Activated CD4-positive, alpha-beta T cell treated with anti-CD3 and anti-CD28 coated beads, Interleukin-2, amount 50 U/mL, for 16 hours (primary cell): ENCODE data around the gene LBHD2.

Source experiments
- DNase-seq: peaks from one replicate; pipeline ENCODE4 v3.0.0-alpha.2; 2020

Gene LBHD2

DNA sequence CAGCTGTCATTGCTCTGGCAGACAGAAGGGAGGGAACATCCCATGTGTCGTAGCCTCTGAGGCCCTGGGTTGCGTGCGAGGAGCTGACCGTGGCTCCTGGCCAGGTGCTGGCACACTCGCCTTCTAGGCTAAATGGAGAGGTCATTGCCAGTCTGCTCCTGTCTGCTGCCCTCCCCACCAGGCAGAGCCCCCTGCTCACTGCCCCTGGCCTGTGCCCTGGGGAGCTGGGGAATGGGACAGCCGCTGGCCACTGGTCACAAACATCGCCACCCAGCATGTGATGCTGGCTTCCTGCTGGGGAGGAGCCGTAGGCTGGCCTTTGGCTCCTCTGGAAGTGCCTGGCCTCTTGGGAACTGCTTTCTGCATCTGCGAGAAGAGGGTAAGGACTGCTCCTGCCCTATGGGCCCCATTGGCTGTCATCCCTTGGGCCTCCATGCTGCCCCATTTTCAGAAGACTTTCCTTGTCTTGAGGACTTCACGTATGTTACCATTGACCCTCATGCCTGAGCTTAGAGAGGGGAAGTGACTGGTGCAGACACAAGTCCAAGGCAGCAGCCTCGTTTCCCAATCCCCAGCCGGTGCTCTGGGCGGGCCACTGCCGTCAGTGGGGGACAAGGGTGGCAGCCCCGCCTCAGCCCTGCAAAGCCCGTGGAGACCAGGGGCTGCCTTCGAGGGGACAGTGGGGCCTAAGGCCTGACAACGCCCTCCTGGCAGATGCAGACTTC, 37.3 kb downstream of the LBHD2 start:
- no peak for DNase-seq

DNA sequence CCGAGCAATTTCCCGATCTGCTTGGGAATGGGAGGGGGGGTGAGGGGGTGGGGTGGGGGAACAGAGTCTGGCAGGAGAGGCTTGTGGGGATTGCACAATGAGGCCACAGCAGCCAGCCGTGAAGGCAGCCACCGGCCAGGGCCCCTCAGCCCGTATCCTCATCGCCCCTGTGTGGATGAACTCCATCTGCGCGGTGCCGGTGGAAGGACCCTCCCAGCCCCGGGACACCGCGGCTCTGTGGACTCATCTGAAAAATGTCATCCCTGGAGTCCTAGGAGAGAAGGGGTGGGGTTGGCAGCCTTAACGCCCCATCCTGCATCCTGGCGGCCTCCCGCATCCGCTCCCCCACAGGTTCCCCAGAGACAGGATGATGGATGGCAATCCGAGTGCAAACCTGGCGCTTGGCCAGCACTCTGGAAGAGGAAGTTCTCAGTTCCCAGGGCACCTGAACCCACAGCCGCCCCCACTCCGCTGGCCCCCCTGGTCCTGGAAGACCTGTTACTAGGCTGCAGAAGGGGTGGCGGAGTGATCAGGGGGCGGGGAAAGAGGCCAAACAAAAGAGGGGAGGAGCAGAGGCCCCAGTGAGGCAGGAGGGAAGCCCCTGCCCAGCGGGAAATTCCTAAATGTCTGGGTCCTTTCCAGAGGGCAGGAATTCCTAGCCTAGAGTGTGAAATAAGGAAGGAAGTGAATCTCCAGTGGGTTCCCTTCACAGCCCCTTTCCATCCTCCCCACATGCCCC, 38.0 kb downstream of the LBHD2 start:
- DNase-seq: no peak

DNA sequence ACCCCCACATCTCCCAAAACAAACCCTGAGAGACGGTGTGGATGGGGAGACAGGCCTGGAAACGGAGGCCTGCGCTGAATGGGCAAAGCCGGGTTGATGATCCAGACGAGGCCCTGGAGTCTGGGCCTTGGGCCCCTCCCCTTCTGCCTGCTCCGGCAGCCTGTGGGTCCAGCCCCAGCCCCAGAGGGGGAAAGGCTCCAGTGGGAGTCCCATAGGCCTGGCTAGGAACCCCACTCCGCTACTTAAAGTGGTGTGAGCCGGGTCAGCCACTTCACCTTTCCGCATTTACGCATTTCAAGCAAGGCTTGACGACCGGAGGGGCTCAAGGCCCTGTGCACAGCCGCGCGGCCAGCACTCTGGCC, 38.6 kb downstream of the LBHD2 start:
- DNase-seq: no peak

DNA sequence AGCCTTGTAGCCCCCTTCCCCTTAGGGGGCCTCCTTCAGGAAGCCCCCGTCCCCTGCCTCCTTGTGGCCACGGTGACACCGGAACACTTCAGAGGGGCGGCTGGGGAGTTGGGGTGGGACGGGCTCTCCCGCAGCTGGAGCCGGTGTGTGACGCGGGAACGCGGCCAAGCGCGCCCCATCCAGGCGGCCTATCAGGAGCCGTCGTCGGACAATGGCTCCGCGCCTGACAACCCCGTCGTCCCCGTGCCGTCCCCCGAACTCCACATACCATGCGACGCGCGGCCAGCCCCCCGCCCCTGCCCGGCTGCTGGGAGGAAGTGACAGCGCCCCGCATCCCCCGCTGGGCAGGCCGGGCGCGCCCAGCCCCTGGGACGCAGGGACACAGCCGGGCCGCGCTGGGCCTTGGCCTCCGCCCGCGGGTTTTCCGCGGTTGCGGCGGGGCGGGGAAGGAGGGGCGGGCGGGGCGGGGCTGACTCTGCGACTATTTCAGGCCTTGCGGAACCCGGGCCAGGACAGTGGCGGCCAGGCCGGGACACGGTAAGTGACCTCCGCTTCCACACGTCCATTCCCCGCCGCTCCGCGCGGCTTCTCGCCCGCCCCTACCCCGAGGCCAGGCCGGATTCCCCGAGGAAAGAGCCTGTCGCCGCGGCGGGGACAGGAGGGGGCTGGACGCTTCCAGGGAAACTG, 39.1 kb downstream of the LBHD2 start, which contains the start of gene TNFAIP2:
Gene TNFAIP2, plus strand, starts transcription at position 515 of the 687 bp plus-strand sequence. CDS start 2,997 bp downstream, outside the sequence.
- no peak for DNase-seq

DNA sequence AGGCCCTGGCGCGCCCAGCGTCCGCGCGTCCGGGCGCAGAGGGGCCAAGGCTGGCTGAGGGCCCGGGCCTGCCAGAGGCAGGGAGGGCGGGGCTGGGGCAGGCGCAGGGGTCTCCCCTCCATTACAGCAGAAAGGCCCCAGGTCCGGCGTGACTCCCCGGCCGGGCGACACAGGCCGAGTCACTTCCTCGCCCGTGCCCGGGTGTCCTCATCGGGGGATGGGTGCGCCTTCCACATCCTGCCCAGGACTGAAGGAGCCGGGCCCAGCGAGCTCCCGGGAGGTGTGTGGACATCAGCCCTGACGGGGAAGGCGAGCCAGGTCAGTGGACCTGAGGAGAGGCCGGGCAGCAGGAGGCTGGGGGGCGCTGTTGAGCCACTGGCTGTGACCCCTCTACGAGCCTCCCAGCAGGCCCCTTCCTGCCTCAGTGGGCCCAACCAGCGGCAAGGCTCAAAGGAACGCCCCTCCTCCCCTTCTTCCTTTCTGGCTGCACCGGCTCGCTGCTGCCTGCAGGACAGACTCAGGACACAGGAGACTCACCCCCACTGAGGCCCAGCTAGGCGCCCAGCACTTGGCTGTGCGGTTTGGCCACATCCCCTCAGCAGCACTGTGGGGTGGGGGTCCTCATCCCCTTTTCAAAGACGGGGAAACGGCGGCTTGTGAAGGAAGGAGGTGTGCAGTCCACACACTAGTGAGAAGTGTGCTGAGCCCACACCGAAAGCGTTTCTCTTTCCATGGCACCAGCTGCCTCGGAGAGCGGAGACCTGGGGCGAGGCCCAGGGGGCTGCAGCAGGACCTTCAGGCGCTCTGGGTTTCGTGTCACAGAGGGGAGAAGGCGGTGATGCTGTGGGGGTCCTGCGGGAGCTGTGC, 39.9 kb downstream of the LBHD2 start:
- no peak for DNase-seq

DNA sequence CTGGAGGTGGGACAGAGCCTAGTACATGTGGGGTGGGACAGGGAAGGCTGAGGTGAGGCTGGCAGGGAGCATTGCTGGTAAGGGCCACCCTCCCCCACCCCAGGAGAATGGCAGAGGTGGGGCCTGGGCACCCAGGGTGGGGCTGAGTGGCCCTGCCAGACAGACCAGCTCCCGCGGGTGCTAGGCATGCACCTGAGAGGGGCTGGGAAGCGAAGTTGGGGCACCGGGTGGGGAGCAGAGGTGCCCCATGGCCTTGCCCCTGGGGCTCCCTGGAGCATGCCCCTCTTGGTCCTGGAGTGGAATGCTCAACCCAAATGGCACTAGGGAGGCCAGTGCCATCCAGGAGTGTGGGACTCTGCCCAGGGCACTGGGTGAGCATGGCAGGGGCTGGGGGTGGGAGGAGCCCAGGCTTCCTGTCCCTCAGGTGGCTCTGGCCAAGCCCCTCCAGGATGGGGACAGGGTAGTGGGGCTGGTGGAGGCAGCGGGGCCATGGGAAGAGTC, 40.5 kb downstream of the LBHD2 start:
- no peak for DNase-seq

DNA sequence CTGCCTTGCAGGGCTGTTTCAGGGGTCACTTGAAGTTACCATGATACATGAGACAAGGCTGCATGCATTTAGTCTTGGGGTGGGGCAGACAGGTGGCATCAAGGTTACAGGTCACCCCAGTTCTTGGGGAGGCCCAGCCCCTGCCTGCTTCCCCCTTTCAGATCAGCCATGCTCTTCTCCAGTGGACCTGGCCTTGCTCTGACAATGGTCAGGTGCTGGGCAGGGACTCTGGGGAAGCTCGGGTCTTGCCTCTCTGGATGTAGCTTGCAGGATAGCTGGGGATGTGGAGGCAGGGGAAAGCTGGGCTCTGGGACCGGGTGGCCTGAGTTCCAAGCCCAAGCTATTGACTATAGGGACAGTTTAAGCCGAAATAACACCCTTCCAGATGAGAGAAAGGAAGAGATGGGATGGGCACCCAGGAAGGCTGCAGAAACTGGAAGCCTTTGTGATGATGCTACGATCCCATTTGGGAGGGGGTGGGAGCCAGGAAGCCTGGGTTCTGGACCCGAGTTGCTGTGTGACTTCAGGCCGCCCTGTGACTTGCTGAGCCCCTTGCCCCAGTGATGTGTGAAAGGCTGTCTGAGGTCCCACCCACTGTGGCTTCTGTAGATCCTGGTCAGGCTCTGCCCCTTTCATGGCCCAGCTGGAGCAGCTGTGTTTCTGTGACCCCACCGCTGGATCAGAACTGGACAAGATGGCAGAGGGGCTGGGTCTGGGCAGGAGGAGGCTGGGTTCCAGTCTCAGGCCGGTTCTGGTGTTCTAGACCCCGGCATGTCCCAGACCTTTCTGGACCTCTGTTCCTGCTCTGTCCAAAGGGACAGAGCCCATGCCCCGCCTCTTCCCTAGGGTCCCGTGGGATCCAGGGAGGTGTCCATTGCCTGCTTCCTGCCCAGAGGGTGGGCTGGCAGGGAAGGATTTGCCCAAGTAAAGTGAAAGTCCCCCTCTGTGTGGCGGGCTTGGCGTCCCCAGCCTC, 41.4 kb downstream of the LBHD2 start:
- DNase-seq: no peak

DNA sequence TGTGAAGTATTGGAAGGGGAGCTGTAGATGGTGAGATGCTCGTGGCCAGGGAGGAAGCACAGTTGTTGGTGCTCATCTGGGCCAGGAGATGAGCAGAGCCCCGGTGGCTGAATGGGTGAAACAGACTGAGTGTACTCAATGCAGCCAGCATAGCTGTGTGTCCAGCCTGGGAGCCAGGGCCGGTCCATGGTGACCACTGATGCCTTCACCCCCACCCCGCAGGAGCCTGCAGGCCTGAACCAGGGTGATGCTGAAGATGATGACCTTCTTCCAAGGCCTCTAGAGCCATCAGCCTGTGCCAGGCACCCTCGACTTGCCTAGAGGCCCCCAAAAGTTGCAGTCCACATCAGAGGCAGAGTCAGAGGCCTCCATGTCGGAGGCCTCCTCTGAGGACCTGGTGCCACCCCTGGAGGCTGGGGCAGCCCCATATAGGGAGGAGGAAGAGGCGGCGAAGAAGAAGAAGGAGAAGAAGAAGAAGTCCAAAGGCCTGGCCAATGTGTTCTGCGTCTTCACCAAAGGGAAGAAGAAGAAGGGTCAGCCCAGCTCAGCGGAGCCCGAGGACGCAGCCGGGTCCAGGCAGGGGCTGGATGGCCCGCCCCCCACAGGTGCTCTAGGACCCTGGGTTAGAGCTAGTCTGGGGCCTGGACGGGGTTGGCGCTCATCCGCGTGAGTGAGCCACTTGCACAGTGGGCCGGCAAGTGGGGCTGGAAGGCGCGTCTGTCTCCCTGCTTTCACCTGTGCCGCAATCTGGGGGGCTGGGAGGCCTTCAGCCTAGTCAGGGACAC, 42.3 kb downstream of the LBHD2 start:
- no peak for DNase-seq

DNA sequence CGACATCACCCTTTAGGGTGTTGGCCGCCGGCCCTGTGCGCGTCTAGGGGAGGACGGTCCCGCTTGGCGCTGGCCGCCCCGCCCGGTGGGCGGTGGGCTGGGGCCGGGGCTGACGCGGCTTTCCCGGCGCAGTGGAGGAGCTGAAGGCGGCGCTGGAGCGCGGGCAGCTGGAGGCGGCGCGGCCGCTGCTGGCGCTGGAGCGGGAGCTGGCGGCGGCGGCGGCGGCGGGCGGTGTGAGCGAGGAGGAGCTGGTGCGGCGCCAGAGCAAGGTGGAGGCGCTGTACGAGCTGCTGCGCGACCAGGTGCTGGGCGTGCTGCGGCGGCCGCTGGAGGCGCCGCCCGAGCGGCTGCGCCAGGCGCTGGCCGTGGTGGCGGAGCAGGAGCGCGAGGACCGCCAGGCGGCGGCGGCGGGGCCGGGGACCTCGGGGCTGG, 42.9 kb downstream of the LBHD2 start:
- DNase-seq: no peak

DNA sequence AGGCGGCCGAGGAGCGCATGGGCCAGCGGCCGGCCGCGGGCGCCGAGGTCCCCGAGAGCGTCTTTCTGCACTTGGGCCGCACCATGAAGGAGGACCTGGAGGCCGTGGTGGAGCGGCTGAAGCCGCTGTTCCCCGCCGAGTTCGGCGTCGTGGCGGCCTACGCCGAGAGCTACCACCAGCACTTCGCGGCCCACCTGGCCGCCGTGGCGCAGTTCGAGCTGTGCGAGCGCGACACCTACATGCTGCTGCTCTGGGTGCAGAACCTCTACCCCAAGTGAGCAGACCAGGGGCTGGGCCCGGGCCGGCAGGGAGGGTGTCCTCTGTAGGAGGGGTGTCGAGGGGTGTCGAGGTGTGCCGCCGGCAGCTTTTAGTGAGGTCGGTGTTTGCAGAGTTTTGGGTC, 43.3 kb downstream of the LBHD2 start:
- no peak for DNase-seq

DNA sequence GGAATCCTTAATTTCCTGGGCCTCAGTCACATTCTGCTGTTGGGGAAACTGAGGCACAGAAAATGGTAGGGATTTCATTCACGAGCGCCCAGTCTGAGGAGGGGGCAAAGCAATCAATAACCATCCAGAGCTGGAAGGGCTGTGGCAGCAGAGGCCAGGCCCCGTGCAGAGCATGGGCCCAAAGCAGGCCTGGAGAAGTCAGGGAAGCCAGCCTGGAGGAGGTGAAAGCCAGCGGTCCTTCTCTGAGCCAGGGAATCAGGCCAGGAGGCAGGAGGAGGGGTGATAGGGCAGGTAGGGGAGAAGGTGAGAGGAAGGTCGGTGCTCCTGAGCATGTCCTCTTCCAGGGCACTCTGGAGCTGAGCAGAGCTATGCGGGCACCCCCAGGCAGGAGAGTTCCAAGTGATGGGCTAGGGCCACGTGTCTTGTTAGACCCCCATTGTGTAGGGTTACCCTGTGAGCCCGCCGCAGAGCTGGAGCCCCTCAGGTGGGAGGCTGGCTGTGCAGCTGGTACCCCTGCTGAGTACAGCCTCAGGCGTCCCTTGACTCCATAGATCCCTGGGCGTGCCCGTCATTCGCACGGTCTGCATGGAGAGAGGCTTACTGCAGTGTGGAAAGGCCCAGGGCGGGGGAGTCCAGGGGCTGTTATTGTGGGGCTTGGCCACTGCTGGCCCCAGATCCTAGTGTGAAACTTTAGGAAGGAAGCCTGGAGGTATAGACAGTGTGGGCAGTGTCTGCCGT, 44.0 kb downstream of the LBHD2 start:
- DNase-seq: no peak

DNA sequence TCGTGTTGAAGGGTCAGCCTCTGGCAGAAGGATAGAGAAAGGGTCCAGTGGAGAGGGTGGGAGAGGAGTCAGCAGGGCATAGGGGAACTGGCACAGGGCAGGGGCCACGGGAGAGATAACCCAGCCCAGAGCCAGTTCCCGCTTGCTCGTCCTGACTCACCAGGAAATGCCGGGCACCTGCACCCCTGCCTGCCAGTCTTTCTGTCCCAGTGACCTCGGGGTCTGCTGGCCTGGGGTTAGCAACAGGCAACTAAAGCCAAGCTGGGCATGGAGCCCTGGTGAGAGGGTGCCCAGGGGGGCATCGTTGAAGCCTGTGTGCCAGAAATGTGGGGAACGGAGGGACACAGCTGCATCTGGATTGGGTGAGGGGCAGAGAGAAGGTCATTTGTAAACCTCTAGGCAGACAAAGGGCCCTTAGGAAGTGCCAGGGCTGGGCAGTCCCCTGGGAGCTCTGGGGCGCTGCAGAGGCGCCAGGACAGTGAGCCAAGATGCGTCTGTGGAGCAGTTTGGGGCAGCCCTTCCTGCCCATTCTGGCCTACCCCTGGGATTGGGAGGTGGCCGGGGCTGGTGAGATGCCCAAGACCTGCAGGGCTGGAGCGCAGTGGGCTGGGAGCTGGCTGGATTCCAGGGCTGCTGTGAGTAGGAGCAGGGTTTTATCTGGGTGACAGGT, 44.8 kb downstream of the LBHD2 start:
- no peak for DNase-seq

DNA sequence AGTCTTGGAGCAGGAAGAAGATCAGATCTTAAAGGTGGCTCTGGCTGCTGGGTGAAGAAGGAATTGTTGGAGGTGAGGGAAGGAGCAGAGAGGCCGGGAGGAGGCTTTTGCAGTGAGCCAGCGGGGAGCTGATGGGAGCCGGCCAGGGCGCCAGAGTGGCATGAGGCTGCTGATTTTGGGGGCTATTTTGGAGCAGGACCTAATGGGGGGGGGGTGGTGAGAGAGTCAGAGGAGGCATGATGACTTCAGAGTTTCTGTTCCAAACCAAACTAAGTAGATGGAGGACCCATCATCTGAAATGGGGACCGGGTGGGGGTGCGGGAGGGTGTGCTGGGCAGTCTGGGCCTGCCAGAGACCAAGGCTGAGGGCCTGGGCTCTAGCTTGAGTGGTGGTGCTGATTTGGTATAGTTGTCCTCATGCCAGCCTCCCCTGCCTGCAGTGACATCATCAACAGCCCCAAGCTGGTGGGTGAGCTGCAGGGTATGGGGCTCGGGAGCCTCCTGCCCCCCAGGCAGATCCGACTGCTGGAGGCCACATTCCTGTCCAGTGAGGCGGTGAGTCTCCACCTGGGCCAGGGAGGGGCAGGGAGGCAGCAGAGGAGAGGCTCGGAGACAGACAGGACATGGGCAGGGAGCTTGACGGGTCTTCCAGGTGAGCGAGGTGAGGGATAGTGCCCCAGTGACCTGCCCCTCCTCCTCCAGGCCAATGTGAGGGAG, 45.4 kb downstream of the LBHD2 start:
- no peak for DNase-seq

DNA sequence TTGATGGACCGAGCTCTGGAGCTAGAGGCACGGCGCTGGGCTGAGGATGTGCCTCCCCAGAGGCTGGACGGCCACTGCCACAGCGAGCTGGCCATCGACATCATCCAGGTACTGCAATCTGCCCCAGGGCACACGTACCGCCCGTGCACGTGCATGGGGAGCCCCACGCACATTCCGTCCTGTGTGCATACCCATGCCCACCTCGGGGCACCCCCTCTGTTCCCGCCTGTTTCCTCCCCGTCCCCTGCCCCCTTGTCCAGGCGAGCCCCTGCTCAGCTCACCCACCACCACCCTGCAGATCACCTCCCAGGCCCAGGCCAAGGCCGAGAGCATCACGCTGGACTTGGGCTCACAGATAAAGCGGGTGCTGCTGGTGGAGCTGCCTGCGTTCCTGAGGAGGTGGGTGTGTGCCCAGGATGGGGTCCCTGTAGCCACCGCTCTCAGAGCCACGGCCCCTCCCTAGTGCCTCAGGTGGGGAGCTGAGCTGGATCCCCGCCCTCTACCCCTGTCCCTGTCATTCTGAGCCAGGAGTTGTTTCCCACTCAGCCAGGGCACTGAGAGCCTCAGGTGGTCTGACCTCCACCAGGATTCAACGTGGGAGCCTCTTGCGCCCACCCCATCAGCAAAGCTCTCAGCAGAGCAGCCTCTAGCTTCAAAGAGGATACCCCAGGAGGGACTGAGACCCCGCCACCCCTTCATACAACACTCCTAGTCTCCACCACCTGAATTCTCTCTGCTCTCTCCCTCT, 46.2 kb downstream of the LBHD2 start:
- DNase-seq: no peak

DNA sequence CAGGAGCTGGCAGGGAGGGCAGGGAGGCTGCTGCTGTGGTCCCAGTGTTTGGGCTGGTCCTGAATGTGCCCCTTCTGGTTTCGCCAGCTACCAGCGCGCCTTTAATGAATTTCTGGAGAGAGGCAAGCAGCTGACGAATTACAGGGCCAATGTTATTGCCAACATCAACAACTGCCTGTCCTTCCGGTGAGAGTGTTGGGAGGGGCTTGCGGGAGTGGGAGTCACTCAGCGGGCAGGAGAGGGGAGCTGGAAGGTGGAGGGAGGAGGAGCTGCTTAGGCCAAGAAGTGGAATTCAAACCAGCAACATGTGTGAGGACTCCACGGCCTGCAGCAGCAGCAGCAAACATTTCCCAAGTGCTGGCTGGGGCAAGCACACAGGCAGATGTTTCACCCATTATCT, 47.0 kb downstream of the LBHD2 start:
- DNase-seq: no peak

DNA sequence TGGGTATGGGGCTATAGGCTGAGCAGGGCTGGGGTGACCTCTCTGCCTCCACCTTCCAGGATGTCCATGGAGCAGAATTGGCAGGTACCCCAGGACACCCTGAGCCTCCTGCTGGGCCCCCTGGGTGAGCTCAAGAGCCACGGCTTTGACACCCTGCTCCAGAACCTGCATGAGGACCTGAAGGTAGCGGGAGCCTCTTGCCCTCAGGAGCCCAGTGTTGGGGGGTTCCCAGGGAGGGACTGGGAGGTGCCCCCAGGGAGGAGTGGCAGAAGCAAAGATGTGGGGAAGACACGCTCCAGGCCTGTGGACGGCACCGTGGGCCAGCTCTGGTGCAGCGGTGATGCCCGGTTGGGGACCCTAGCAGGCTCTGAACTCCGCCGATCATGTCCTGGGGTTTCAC, 47.6 kb downstream of the LBHD2 start:
- DNase-seq: no peak

DNA sequence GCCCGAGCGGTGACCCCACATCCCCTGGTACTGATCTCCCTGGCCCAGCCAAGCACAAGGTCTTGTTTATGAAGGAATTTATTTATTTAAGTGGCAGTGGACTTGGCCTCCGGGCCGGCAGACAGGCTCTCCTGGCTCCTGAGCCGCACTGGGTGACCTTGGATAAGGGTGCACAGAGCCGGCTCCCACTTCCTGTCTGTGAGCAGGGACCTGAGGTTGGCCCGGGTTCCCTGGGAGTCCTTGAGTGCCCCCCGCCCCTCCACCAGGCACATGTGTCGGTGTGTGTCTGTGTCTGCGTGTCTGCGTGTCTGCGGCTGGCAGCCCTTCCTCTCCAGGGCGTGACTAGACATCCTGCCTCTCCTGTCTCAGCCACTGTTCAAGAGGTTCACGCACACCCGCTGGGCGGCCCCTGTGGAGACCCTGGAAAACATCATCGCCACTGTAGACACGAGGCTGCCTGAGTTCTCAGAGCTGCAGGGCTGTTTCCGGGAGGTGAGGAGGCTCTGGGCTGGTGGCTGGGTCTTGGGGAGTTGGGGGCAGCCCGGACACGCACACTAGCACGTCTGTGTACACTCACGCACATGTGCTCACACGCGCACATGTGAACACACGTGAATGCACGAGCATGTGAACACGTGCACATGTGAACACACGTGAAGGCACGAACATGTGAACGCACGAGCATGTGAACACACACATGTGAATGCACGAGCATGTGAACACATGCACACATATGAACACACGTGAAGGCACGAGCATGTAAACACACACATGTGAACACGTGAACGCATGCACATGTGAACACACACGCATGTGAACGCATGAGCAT, 48.6 kb downstream of the LBHD2 start:
- no peak for DNase-seq
